ENCODE data around the gene HOXD10. TPM values are rescaled to one million over a fixed set of nuclear protein-coding genes. Genes with fewer than 3 reads are reported as not detected.
A peak's percentile ranks its signal among the peaks of the same experiment; 100 is the strongest.

The HOXD10 gene
- total and polyA plus RNA-seq, 9 of the 15 experiments (the other 6 are each of a cell fraction or from before 2014, with no cell fraction given): not detected

DNA sequence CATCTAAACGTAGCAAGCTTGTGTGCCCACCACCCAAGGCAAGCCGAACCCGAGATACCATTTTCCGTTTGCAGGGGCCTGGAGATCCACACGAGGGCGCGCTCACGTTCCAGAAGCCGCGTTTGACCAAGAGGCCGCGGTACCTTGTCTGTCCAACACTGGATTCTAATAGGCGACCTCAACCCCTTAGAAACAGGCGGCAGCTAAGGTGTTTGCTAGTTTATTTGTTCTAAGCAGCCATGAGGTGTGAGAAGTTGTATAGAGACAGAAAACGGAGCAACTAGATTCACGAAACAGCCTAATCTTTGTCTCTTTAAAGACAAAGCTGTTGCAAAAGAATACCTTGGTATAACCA lies 5.3 kb upstream of the HOXD10 start (continued):
- TF ChIP-seq PRPF4 (IDR thresholded peaks at IDR 0.05; ENCODE audit: insufficient read depth, low read depth, low read length, poor library complexity, severe bottlenecking): no peak
- no peak for TF ChIP-seq NFYB (IDR thresholded peaks at IDR 0.05; ENCODE audit: extremely low read depth, insufficient read length)
- no peak for TF ChIP-seq WHSC1 (IDR thresholded peaks at IDR 0.05; ENCODE audit: low read length)
- TF ChIP-seq ZNF764 (CRISPR knock-in tag; IDR thresholded peaks at IDR 0.05; ENCODE audit: low read depth): no peak
- TF ChIP-seq NR4A1 (CRISPR knock-in tag; IDR thresholded peaks at IDR 0.05): no peak
- TF ChIP-seq NR4A1 (tag; IDR thresholded peaks at IDR 0.05): no peak
- no peak for TF ChIP-seq ZNF785 (CRISPR knock-in tag; IDR thresholded peaks at IDR 0.05)
- TF ChIP-seq, protein P1, sequence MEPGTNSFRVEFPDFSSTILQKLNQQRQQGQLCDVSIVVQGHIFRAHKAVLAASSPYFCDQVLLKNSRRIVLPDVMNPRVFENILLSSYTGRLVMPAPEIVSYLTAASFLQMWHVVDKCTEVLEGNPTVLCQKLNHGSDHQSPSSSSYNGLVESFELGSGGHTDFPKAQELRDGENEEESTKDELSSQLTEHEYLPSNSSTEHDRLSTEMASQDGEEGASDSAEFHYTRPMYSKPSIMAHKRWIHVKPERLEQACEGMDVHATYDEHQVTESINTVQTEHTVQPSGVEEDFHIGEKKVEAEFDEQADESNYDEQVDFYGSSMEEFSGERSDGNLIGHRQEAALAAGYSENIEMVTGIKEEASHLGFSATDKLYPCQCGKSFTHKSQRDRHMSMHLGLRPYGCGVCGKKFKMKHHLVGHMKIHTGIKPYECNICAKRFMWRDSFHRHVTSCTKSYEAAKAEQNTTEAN (CRISPR knock-in tag; IDR thresholded peaks at IDR 0.05): no peak
- TF ChIP-seq, protein P2, sequence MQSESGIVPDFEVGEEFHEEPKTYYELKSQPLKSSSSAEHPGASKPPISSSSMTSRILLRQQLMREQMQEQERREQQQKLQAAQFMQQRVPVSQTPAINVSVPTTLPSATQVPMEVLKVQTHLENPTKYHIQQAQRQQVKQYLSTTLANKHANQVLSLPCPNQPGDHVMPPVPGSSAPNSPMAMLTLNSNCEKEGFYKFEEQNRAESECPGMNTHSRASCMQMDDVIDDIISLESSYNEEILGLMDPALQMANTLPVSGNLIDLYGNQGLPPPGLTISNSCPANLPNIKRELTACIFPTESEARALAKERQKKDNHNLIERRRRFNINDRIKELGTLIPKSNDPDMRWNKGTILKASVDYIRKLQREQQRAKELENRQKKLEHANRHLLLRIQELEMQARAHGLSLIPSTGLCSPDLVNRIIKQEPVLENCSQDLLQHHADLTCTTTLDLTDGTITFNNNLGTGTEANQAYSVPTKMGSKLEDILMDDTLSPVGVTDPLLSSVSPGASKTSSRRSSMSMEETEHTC (IDR thresholded peaks at IDR 0.05): no peak
- TF ChIP-seq PYGO2 (tag; IDR thresholded peaks at IDR 0.05): no peak
- no peak for TF ChIP-seq HIVEP1 (CRISPR knock-in tag; IDR thresholded peaks at IDR 0.05)
- TF ChIP-seq ZNF436 (CRISPR knock-in tag; IDR thresholded peaks at IDR 0.05): no peak
- TF ChIP-seq, protein P3, sequence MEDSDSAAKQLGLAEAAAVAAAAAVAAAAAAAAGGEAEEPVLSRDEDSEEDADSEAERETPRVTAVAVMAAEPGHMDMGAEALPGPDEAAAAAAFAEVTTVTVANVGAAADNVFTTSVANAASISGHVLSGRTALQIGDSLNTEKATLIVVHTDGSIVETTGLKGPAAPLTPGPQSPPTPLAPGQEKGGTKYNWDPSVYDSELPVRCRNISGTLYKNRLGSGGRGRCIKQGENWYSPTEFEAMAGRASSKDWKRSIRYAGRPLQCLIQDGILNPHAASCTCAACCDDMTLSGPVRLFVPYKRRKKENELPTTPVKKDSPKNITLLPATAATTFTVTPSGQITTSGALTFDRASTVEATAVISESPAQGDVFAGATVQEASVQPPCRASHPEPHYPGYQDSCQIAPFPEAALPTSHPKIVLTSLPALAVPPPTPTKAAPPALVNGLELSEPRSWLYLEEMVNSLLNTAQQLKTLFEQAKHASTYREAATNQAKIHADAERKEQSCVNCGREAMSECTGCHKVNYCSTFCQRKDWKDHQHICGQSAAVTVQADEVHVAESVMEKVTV (CRISPR knock-in tag; IDR thresholded peaks at IDR 0.05): 0 out of 2 replicates have a peak, but pooled peaks have one; percentile 12
- no peak for TF ChIP-seq PHB2 (IDR thresholded peaks at IDR 0.05; ENCODE audit: low read depth)
- no peak for TF ChIP-seq ZNF384 (IDR thresholded peaks at IDR 0.05; ENCODE audit: low read depth, low read length)
- TF ChIP-seq NFATC3 (IDR thresholded peaks at IDR 0.05): no peak
- no peak for TF ChIP-seq ELF4 (CRISPR knock-in tag; IDR thresholded peaks at IDR 0.05)
- TF ChIP-seq ZNF316 (IDR thresholded peaks at IDR 0.05): no peak
- TF ChIP-seq, protein P4, sequence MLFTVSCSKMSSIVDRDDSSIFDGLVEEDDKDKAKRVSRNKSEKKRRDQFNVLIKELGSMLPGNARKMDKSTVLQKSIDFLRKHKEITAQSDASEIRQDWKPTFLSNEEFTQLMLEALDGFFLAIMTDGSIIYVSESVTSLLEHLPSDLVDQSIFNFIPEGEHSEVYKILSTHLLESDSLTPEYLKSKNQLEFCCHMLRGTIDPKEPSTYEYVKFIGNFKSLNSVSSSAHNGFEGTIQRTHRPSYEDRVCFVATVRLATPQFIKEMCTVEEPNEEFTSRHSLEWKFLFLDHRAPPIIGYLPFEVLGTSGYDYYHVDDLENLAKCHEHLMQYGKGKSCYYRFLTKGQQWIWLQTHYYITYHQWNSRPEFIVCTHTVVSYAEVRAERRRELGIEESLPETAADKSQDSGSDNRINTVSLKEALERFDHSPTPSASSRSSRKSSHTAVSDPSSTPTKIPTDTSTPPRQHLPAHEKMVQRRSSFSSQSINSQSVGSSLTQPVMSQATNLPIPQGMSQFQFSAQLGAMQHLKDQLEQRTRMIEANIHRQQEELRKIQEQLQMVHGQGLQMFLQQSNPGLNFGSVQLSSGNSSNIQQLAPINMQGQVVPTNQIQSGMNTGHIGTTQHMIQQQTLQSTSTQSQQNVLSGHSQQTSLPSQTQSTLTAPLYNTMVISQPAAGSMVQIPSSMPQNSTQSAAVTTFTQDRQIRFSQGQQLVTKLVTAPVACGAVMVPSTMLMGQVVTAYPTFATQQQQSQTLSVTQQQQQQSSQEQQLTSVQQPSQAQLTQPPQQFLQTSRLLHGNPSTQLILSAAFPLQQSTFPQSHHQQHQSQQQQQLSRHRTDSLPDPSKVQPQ (CRISPR knock-in tag; IDR thresholded peaks at IDR 0.05; ENCODE audit: borderline replicate concordance): no peak
